GM12878 (cell line): ENCODE data around the gene IGLL5. TPM values are rescaled to one million over a fixed set of nuclear protein-coding genes. Genes with fewer than 3 reads are reported as not detected.

Experiments
- ATAC-seq: fragments of 200-7000 bp; cut with Tn5 transposase; 3 replicates; pipeline ENCODE4 v1.9.1; 2020; ENCODE audit warnings: mild to moderate bottlenecking, moderate library complexity
- BruUV-seq: library from RNA; stranded (reverse); fragments of 400-500 nt; replicated peaks from 2 replicates; lab custom pipeline; 2021; lab: Mats Ljungman, UMichigan
- CTCF ChIA-PET: fragments of 300-600 bp; sonication (Branson Sonifier 250); formaldehyde crosslinking; extraction: SDS; loops from one replicate; lab custom pipeline; 2021; ENCODE audit warnings: inconsistent platforms; lab: Yijun Ruan, JAX
- POLR2A ChIA-PET: fragments of 350-600 bp; formaldehyde crosslinking; extraction: SDS; loops from one replicate; lab custom pipeline; 2021; ENCODE audit warnings: inconsistent platforms; lab: Charles Lee
- RAD21 ChIA-PET: fragments of 300-600 bp; sonication (Branson Sonifier 250); formaldehyde crosslinking; loops from one replicate; lab custom pipeline; 2023; ENCODE audit warnings: antibody characterized with exemption; ENCODE audit not compliant: unreplicated experiment; lab: Charles Lee
- SMC1A ChIA-PET: fragments of 300-600 bp; sonication (Branson Sonifier 250); formaldehyde crosslinking; loops from one replicate; lab custom pipeline; 2023; ENCODE audit not compliant: unreplicated experiment, uncharacterized antibody; lab: Charles Lee
- DNase-seq: peaks from one replicate; pipeline ENCODE4 v3.0.0-alpha.2; 2011; ENCODE audit warnings: low read depth, low spot score
- FAIRE-seq: peaks from 3 replicates; lab custom pipeline; 2011; peaks lifted over from hg19 to GRCh38; lab: Jason Lieb, UNC
- H2AFZ ChIP-seq: 2 replicates; pipeline ENCODE4 v1.6.0; 2011; ENCODE audit warnings: low read depth, low read length, control low read depth; ENCODE audit not compliant: control insufficient read depth
- H3K27ac ChIP-seq: 2 replicates; pipeline ENCODE4 v1.5.1; 2011; ENCODE audit warnings: control low read depth; ENCODE audit not compliant: control insufficient read depth, insufficient read depth
- H3K27me3 ChIP-seq, 2 experiments: replicated peaks in 1 of 2; 2 replicates each; pipeline versions ENCODE4 v1.6.0 to v1.6.1; 2011; ENCODE audit warnings: low read length in 1 of 2; ENCODE audit not compliant: control insufficient read depth in 2 of 2, insufficient read depth in 2 of 2
- H3K36me3 ChIP-seq, 2 experiments: 2 replicates each; pipeline ENCODE4 v1.5.1; 2011; ENCODE audit warnings: low read length in 1 of 2; ENCODE audit not compliant: control insufficient read depth in 2 of 2, insufficient read depth in 2 of 2
- H3K4me1 ChIP-seq: 2 replicates; pipeline ENCODE4 v1.6.1; 2011; ENCODE audit warnings: mild to moderate bottlenecking, low read length, moderate library complexity, mixed read lengths; ENCODE audit not compliant: control insufficient read depth, insufficient read depth
- H3K4me2 ChIP-seq: 2 replicates; pipeline ENCODE4 v1.6.0; 2011; ENCODE audit warnings: control low read depth; ENCODE audit not compliant: control insufficient read depth, insufficient read depth
- H3K4me3 ChIP-seq: fragments of 200-600 bp; sonication (generic); 2 replicates; pipeline ENCODE4 v1.5.1; 2016
- H3K79me2 ChIP-seq: 2 replicates; pipeline ENCODE4 v1.6.0; 2011; ENCODE audit warnings: low read length; ENCODE audit not compliant: control insufficient read depth, insufficient read depth
- H3K9ac ChIP-seq: 2 replicates; pipeline ENCODE4 v1.8.0; 2011; ENCODE audit warnings: low read length, control low read depth, mixed read lengths; ENCODE audit not compliant: control insufficient read depth, insufficient read depth
- H3K9me3 ChIP-seq: replicated peaks from 3 replicates; pipeline ENCODE4 v1.5.1; 2011; ENCODE audit warnings: mild to moderate bottlenecking, low read length; ENCODE audit not compliant: control insufficient read depth, insufficient read depth
- H4K20me1 ChIP-seq: 2 replicates; pipeline ENCODE4 v1.6.0; 2011; ENCODE audit not compliant: control insufficient read depth, insufficient read depth
- POLR2A ChIP-seq: IDR thresholded peaks from 2 replicates; pipeline ENCODE4 v1.6.1; 2011; ENCODE audit warnings: low read depth, mild to moderate bottlenecking, low read length
- ZBTB4 ChIP-seq: fragments of 450-650 bp; formaldehyde crosslinking; IDR thresholded peaks from 2 replicates; pipeline ENCODE4 v1.4.0; 2022; ENCODE audit warnings: mild to moderate bottlenecking, moderate library complexity
- WGBS: methylation state at CpG from one replicate; pipeline ENCODE4 v1.1.6; 2016; ENCODE audit warnings: low lambda C conversion rate; ENCODE audit not compliant: insufficient replicate concordance, insufficient coverage; ENCODE audit errors: missing lambda C conversion rate; 5-methylcytosine and 5-hydroxymethylcytosine counted together
- in situ Hi-C: fragments of 300-500 bp; cut with MboI; formaldehyde crosslinking; loops from 9 replicates; pipeline ENCODE4 v1.14.3; 2018; ENCODE audit warnings: mixed read lengths
- intact Hi-C: fragments of 100-400 bp; cut with micrococcal nuclease; formaldehyde crosslinking; loops from one replicate; pipeline ENCODE4 v1.14.2; 2022; ENCODE audit not compliant: unreplicated experiment
- polyA plus RNA-seq, 11 experiments: library from polyadenylated mRNA; depleted of rRNA in 4 of 11; unstranded in 6 of 11; stranded (reverse) in 5 of 11; fragments of >200 nt; fragmentation: Nextera tagmentation in 4 of 11; fragmentation: Illumina TruSeq in 1 of 11; extraction: Ambion mirVana in 4 of 11; extraction: Trizol in 1 of 11; gene quantifications; 1 replicate in 1 of 11; 2 replicates in 10 of 11; pipeline versions ENCODE4 v1.2.1 to v1.2.3, GENCODE V29; 2011 to 2016; ENCODE audit warnings: inconsistent platforms in 2 of 11, missing spikeins in 2 of 11, low read depth in 1 of 11
- total RNA-seq, 4 experiments: library from RNA; depleted of rRNA in 3 of 4; stranded (reverse); fragments of >200 nt in 3 of 4; fragmentation: Illumina TruSeq in 1 of 4; extraction: Trizol in 1 of 4; gene quantifications; 2 replicates each; pipeline versions ENCODE4 v1.2.1 to v1.2.3, GENCODE V29; 2013 to 2021

IGLL5 gene
- total and polyA plus RNA-seq, 10 of the 15 experiments (the other 5 are each of a cell fraction or from before 2014, with no cell fraction given): not detected

DNA sequence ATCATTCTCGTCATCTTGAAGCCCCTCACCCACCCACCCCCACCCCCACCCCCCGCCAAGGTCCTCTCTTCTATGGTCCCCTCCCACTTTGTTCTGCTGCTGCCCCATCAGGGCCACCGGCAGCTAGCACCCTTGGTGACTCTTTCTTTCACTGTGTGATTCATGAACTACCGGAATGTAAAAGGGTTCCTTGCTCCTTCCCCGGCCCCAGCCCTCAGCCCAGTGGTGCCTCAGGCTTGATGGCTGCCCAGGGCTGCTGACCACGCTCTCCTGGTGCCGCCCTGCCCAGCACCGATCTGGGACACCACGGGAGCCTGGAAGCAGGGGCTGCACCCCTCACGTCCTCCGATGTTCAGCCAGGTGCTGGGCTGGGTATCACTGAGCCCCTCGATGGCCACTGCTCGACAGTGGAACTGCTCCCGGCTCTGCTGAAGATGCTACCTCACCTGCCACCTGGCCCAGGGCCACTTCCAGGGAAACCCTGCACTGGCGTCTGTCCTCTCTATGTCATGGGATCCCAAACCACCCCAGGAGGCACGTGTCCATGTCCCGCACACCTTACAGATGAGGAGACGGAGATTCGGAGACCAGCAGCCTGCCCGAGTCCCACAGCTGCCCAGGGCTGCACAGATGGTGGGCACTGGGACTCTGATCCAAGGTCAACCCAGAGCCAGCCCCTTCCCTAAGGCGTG is 39.7 kb downstream of the IGLL5 start:
- RAD21 ChIA-PET: interaction anchor here (1.0 to 5.2 kb wide), 2 partner anchors 25 to 765 kb away, joined by 3 to 77 read pairs; no protein-coding TSS in a partner anchor
- POLR2A ChIA-PET: interaction anchor here (1.9 to 10.1 kb wide), 3 partner anchors 14 to 72 kb away, joined by 10 to 153 read pairs (median 125); no protein-coding TSS in a partner anchor
- WGBS: 85% methylated on average over 21 of the region's 21 CpGs
- Histone ChIP-seq H3K4me3 (no peak overlapping the region), H3K36me3 (no peaks in the 10 kb centered on the region), H3K4me2 (no peak overlapping the region; the same call in 1 of the 2 replicates), H3K9ac (no peak overlapping the region), H3K79me2 (peaks cover 26% of the 10 kb centered on the region), H3K9me3 (no peaks in the 10 kb centered on the region), H4K20me1 (no peaks in the 10 kb centered on the region), H2AFZ (no peak overlapping the region), H3K27me3 (no peaks in the 10 kb centered on the region), H3K27ac (peak overlapping the region; percentile 99), H3K4me1 (peaks cover 68% of the 10 kb centered on the region)
- intact Hi-C loops: no loop called here
- SMC1A ChIA-PET: interaction anchor here (1.6 to 3.0 kb wide), 2 partner anchors 10 to 25 kb away, joined by 4 to 24 read pairs; no protein-coding TSS in a partner anchor
- no TSS peak for BruUV-seq
- in situ Hi-C loops: no loop called here
- no peak for TF ChIP-seq ZBTB4 (CRISPR knock-in tag)
- TF ChIP-seq POLR2A: 0 out of 2 replicates have a peak, but pooled peaks have one; percentile 12
- no peak for ATAC-seq
- no peak for DNase-seq
- CTCF ChIA-PET: interaction anchor here (1.5 to 7.2 kb wide), 4 partner anchors 8 to 15 kb away, joined by 3 to 57 read pairs (median 6); no protein-coding TSS in a partner anchor
- no peak for FAIRE-seq
